SK-N-SH (cell line): ENCODE data around the gene FBXL7.

ENCODE experiments used
- CTCF ChIP-seq: fragments of 200-600 bp; sonication (generic); IDR thresholded peaks from 2 replicates; pipeline ENCODE4 v1.6.1; 2017; ENCODE audit warnings: antibody characterized with exemption, mild to moderate bottlenecking, moderate library complexity
- EP300 ChIP-seq, 2 experiments: IDR thresholded peaks; 2 replicates each; pipeline versions ENCODE4 v1.4.0 to v1.6.1; 2012; ENCODE audit warnings: borderline replicate concordance in 1 of 2, low read depth in 1 of 2, low read length in 1 of 2
- EZH2phosphoT487 ChIP-seq: fragments of 200-600 bp; sonication (generic); IDR thresholded peaks from 2 replicates; pipeline ENCODE4 v1.6.1; 2017; ENCODE audit warnings: low read depth, mixed run types, mild to moderate bottlenecking, antibody characterized with exemption, moderate library complexity, borderline replicate concordance
- MEF2A ChIP-seq: IDR thresholded peaks from 2 replicates; pipeline ENCODE4 v1.4.0; 2012; ENCODE audit warnings: low read depth, borderline replicate concordance
- REST ChIP-seq: IDR thresholded peaks from 2 replicates; pipeline ENCODE4 v1.6.1; 2012; ENCODE audit warnings: mild to moderate bottlenecking, low read depth, low read length, moderate library complexity
- RFX5 ChIP-seq: IDR thresholded peaks from 2 replicates; pipeline ENCODE4 v1.6.1; 2012; ENCODE audit warnings: mild to moderate bottlenecking, improper control_type of control experiment, low read length
- TCF12 ChIP-seq: IDR thresholded peaks from 2 replicates; pipeline ENCODE4 v1.4.0; 2012
- USF2 ChIP-seq: fragments of 150-350 bp; IDR thresholded peaks from 2 replicates; pipeline ENCODE4 v1.6.1; 2017; ENCODE audit warnings: antibody characterized with exemption, low read length, low read depth, borderline replicate concordance
- ZBTB33 ChIP-seq: IDR thresholded peaks from 2 replicates; pipeline ENCODE4 v1.4.0; 2012; ENCODE audit warnings: low read depth, borderline replicate concordance

GRCh38 chr5:15550502-15551112, 50.6 kb downstream of the FBXL7 start:
- no peak for TF ChIP-seq RFX5
- no peak for TF ChIP-seq EP300 (IDR thresholded peaks at IDR 0.05; ENCODE audit: borderline replicate concordance in 1 of 2, low read depth in 1 of 2, low read length in 1 of 2)
- no peak for TF ChIP-seq EZH2phosphoT487
- TF ChIP-seq USF2, result no peak
- no peak for TF ChIP-seq MEF2A
- TF ChIP-seq REST, result no peak
- no peak for TF ChIP-seq TCF12
- no peak for TF ChIP-seq ZBTB33
- no peak for TF ChIP-seq CTCF
